Measurements from ENCODE around the gene PIK3CD. TPM values are rescaled to one million over a fixed set of nuclear protein-coding genes. Genes with fewer than 3 reads are reported as not detected.

Gene PIK3CD
- total and polyA plus RNA-seq, 8 donors: 2.8 to 74.1 (median 5.4) TPM

- WGBS, 5 donors: 88 to 93% (median 90%) methylated on average over 5 of the region's 5 CpGs
- no peak for DNase-seq
- H3K27me3 ChIP-seq: no peaks in the 10 kb centered on the region
Measured at GRCh38 chr1:9703165-9703509, 51.6 kb downstream of the PIK3CD start.

GRCh38 chr1:9703681-9704080, 52.1 kb downstream of the PIK3CD start:
- no peak overlapping the region for H3K27ac ChIP-seq
- TF ChIP-seq CTCF (IDR thresholded peaks at IDR 0.05) (no peak), POLR2A (IDR thresholded peaks at IDR 0.05) (no peak), EP300 (IDR thresholded peaks at IDR 0.05) (no peak), POLR2AphosphoS5 (IDR thresholded peaks at IDR 0.05) (no peak)
- DNase-seq: no peak
- peaks cover 0 to 22% (median 0%) of the 10 kb centered on the region in 4 donors for H3K4me1 ChIP-seq
- H3K36me3 ChIP-seq: peaks cover 0 to 7% (median 5%) of the 10 kb centered on the region in 4 donors
- no peaks in the 10 kb centered on the region for H3K9me3 ChIP-seq
- no peaks in the 10 kb centered on the region for H3K27me3 ChIP-seq
- 87 to 90% (median 87%) methylated on average over 3 of the region's 3 CpGs for whole genome bisulfite sequencing, 5 donors
- intact Hi-C loops (cut with DNase I; ENCODE audit: low total_unique reads): no loop called here
- no peak overlapping the region for H3K4me3 ChIP-seq

More at GRCh38 chr1:9703165-9703509, 51.6 kb downstream of the PIK3CD start:
- Histone ChIP-seq H3K4me1 (peaks cover 0 to 22% (median 0%) of the 10 kb centered on the region in 4 donors), H3K4me3 (no peak overlapping the region), H3K27ac (no peak overlapping the region), H3K9me3 (no peaks in the 10 kb centered on the region), H3K36me3 (peaks cover 0 to 7% (median 5%) of the 10 kb centered on the region in 4 donors)
- TF ChIP-seq CTCF (IDR thresholded peaks at IDR 0.05) (no peak), EP300 (IDR thresholded peaks at IDR 0.05) (no peak), POLR2AphosphoS5 (IDR thresholded peaks at IDR 0.05) (no peak), POLR2A (IDR thresholded peaks at IDR 0.05) (no peak)
- intact Hi-C loops (cut with DNase I; ENCODE audit: low total_unique reads): no loop called here

- intact Hi-C loops (cut with DNase I; ENCODE audit: low total_unique reads): no loop called here
- Histone ChIP-seq H3K36me3 (peaks cover 0 to 8% (median 6%) of the 10 kb centered on the region in 4 donors), H3K4me3 (no peak overlapping the region), H3K4me1 (peaks cover 0 to 22% (median 0%) of the 10 kb centered on the region in 4 donors), H3K9me3 (no peaks in the 10 kb centered on the region), H3K27ac (no peak overlapping the region), H3K27me3 (no peaks in the 10 kb centered on the region)
- DNase-seq: no peak
- 81 to 88% (median 84%) methylated on average over 8 of the region's 8 CpGs for WGBS, 5 donors
- no peak for TF ChIP-seq POLR2AphosphoS5 (IDR thresholded peaks at IDR 0.05)
- no peak for TF ChIP-seq CTCF (IDR thresholded peaks at IDR 0.05)
- TF ChIP-seq POLR2A (IDR thresholded peaks at IDR 0.05): no peak
- TF ChIP-seq EP300 (IDR thresholded peaks at IDR 0.05): no peak
Measured at GRCh38 chr1:9705337-9706093, 54.0 kb downstream of the PIK3CD start.

- Histone ChIP-seq H3K4me3 (no peak overlapping the region), H3K36me3 (peaks cover 2 to 13% (median 12%) of the 10 kb centered on the region in 4 donors), H3K4me1 (peaks cover 0 to 22% (median 0%) of the 10 kb centered on the region in 4 donors), H3K27me3 (no peaks in the 10 kb centered on the region), H3K27ac (no peak overlapping the region), H3K9me3 (no peaks in the 10 kb centered on the region)
- intact Hi-C loops (cut with DNase I; ENCODE audit: low total_unique reads): no loop called here
- no peak for TF ChIP-seq CTCF (IDR thresholded peaks at IDR 0.05)
- TF ChIP-seq EP300 (IDR thresholded peaks at IDR 0.05): no peak
- TF ChIP-seq POLR2AphosphoS5 (IDR thresholded peaks at IDR 0.05): no peak
- TF ChIP-seq POLR2A (IDR thresholded peaks at IDR 0.05): no peak
- 79 to 100% (median 92%) methylated on average over 4 of the region's 4 CpGs for WGBS, 5 donors
- DNase-seq: no peak
Measured at GRCh38 chr1:9706178-9706577, 54.6 kb downstream of the PIK3CD start.
